Mesendoderm (in vitro differentiated cells): ENCODE results near the gene CDHR1. TPM values are rescaled to one million over a fixed set of nuclear protein-coding genes. Genes with fewer than 3 reads are reported as not detected.
A peak's percentile ranks its signal among the peaks of the same experiment; 100 is the strongest.
"Not testable (repeated sequence)": the region's sequence is repeated elsewhere in the genome, so short reads cannot be mapped to it uniquely, and the experiment has no call there.

ENCODE experiments used
- DNase-seq: peaks from one replicate; pipeline ENCODE4 v3.0.0; 2013
- H2AK5ac ChIP-seq: 2 replicates; pipeline ENCODE4 v1.6.1; 2013; ENCODE audit warnings: low read length, inconsistent platforms
- H2BK120ac ChIP-seq: 2 replicates; pipeline ENCODE4 v1.6.1; 2013; ENCODE audit warnings: low read depth, mild to moderate bottlenecking, low read length, moderate library complexity, mixed read lengths
- H2BK15ac ChIP-seq: replicated peaks from 2 replicates; pipeline ENCODE4 v1.6.1; 2013; ENCODE audit warnings: low read depth, mild to moderate bottlenecking, moderate library complexity
- H2BK5ac ChIP-seq: 2 replicates; pipeline ENCODE4 v1.6.1; 2013; ENCODE audit warnings: low read length, inconsistent platforms
- H3K18ac ChIP-seq: 2 replicates; pipeline ENCODE4 v1.6.1; 2013; ENCODE audit warnings: mild to moderate bottlenecking, low read length, mixed read lengths
- H3K23ac ChIP-seq: one replicate; pipeline ENCODE4 v1.6.1; 2013; ENCODE audit warnings: low read length
- H3K27ac ChIP-seq: 2 replicates; pipeline ENCODE4 v1.5.1; 2013; ENCODE audit warnings: low read depth, mild to moderate bottlenecking, inconsistent platforms, low read length, moderate library complexity
- H3K27me3 ChIP-seq: 2 replicates; pipeline ENCODE4 v1.6.1; 2013; ENCODE audit warnings: low read length, control low read depth, mild to moderate bottlenecking, inconsistent platforms; ENCODE audit not compliant: insufficient read depth, poor library complexity
- H3K36me3 ChIP-seq: 2 replicates; pipeline ENCODE4 v1.6.1; 2013; ENCODE audit warnings: low read length, inconsistent platforms; ENCODE audit not compliant: control insufficient read depth, insufficient read depth
- H3K4ac ChIP-seq: one replicate; pipeline ENCODE4 v1.6.1; 2013; ENCODE audit warnings: low read depth, mild to moderate bottlenecking, low read length, moderate library complexity
- H3K4me1 ChIP-seq: 2 replicates; pipeline ENCODE4 v1.6.1; 2013; ENCODE audit warnings: low read depth, low read length, inconsistent platforms; ENCODE audit not compliant: control insufficient read depth
- H3K4me2 ChIP-seq: 2 replicates; pipeline ENCODE4 v1.6.1; 2013; ENCODE audit warnings: low read length
- H3K4me3 ChIP-seq: 2 replicates; pipeline ENCODE4 v1.5.1; 2013; ENCODE audit warnings: mild to moderate bottlenecking, low read length
- H3K56ac ChIP-seq: one replicate; pipeline ENCODE4 v1.6.1; 2013; ENCODE audit warnings: low read length
- H3K79me1 ChIP-seq: 2 replicates; pipeline ENCODE4 v1.6.1; 2013; ENCODE audit warnings: low read length, inconsistent platforms
- H3K79me2 ChIP-seq: 2 replicates; pipeline ENCODE4 v1.6.1; 2013; ENCODE audit warnings: mild to moderate bottlenecking, low read length; ENCODE audit not compliant: control insufficient read depth, insufficient read depth
- H3K9ac ChIP-seq: 2 replicates; pipeline ENCODE4 v1.6.1; 2013; ENCODE audit warnings: low read length, inconsistent platforms
- H4K5ac ChIP-seq: one replicate; pipeline ENCODE4 v1.6.1; 2013; ENCODE audit warnings: low read length
- H4K8ac ChIP-seq: one replicate; pipeline ENCODE4 v1.6.1; 2013; ENCODE audit warnings: low read depth, mild to moderate bottlenecking, control low read depth, low read length, moderate library complexity
- WGBS: extraction: QIAGEN DNeasy Blood & Tissue Kit; methylation state at CpG from one replicate; pipeline ENCODE4 v1.1.7; 2013; ENCODE audit warnings: low lambda C conversion rate, missing lambda C conversion rate; ENCODE audit not compliant: insufficient coverage; ENCODE audit errors: extremely low coverage; 5-methylcytosine and 5-hydroxymethylcytosine counted together
- polyA plus RNA-seq, 2 experiments: library from polyadenylated mRNA; stranded (reverse); fragments of 200-250 nt; gene quantifications; one replicate each; pipeline ENCODE4 v1.2.3, GENCODE V29; 2013

Gene CDHR1
- 6.2 TPM for polyA plus RNA-seq (2013, experiment 1 of 2)
- 5.9 TPM for polyA plus RNA-seq (2013, experiment 2 of 2)

GRCh38 chr10:84194424-84195043 lies at the start of gene CDHR1:
CDHR1 (plus strand) TSS chr10:84194537; CDS start chr10:84194761, 224 bp downstream.
- H2BK15ac ChIP-seq, result no peak within 1 kb of the TSS
- peak within 1 kb of the TSS; percentile 19 for H3K4me3 ChIP-seq
- H3K4me2 ChIP-seq, result peak within 1 kb of the TSS; percentile 94
- no peaks in the 10 kb centered on the region for H3K4me1 ChIP-seq
- no peak within 1 kb of the TSS for H2BK120ac ChIP-seq
- peak within 1 kb of the TSS; percentile 58 for H3K9ac ChIP-seq
- no peaks in the 10 kb centered on the region for H3K79me2 ChIP-seq
- no CpG with 5 or more reads among the region's 61 CpGs for WGBS
- H4K8ac ChIP-seq, result no peak within 1 kb of the TSS
- no peak within 1 kb of the TSS for H2BK5ac ChIP-seq
- H3K79me1 ChIP-seq, result no peaks in the 10 kb centered on the region
- H3K4ac ChIP-seq, result no peak within 1 kb of the TSS
- H2AK5ac ChIP-seq, result no peak within 1 kb of the TSS
- H3K56ac ChIP-seq, result peak within 1 kb of the TSS; percentile 81
- H3K27me3 ChIP-seq, result peaks cover 18% of the 10 kb centered on the region
- H3K18ac ChIP-seq, result no peak within 1 kb of the TSS
- H4K5ac ChIP-seq, result no peak within 1 kb of the TSS
- peak; percentile 65 for DNase-seq
- H3K23ac ChIP-seq, result peak within 1 kb of the TSS; percentile 89
- H3K36me3 ChIP-seq, result no peaks in the 10 kb centered on the region
- H3K27ac ChIP-seq, result no peak within 1 kb of the TSS

GRCh38 chr10:84147347-84147746 lies 47.0 kb upstream of the CDHR1 start:
- Histone ChIP-seq H2BK5ac (no peak overlapping the region), H3K4me3 (no peak overlapping the region), H3K56ac (no peak overlapping the region), H3K4me2 (no peak overlapping the region), H3K79me2 (no peaks in the 10 kb centered on the region), H4K5ac (no peak overlapping the region), H3K23ac (no peak overlapping the region), H3K27me3 (no peaks in the 10 kb centered on the region), H4K8ac (no peak overlapping the region), H3K27ac (no peak overlapping the region), H2BK120ac (no peak overlapping the region), H3K36me3 (peaks cover 7% of the 10 kb centered on the region), H2AK5ac (no peak overlapping the region), H3K18ac (no peak overlapping the region), H3K9ac (no peak overlapping the region), H2BK15ac (no peak overlapping the region), H3K4me1 (no peaks in the 10 kb centered on the region), H3K79me1 (no peaks in the 10 kb centered on the region), H3K4ac (no peak overlapping the region)
- no peak for DNase-seq

DNA sequence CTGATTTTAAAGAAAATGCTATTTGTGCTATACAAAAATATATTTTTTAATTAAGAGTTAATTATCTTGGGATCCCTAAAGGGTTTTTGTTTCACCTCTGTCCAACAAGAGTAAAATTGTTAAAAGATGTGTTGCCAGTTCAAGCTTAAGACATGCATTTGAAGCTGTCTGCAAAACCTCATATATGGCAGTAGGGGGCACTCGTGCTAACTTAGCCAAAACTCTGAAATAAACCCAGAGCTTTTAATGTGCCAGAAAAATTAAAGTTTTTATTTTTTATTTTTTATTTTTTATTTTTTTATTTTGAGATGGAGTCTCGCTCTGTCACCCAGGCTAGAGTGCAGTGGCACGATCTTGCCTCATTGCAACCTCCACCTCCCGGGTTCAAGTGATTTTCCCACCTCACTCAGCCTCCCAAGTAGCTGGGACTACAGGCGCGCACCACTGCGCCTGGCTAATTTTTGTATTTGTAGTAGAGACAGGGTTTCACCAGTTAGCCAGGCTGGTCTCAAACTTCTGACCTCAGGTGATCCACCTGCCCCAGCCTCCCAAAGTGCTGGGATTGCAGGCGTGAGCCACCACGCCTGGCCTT lies 46.2 kb upstream of the CDHR1 start:
- H3K4me2 ChIP-seq, H2AK5ac ChIP-seq, H3K4ac ChIP-seq, H3K27me3 ChIP-seq, H3K23ac ChIP-seq, H4K8ac ChIP-seq, H3K79me1 ChIP-seq, H2BK15ac ChIP-seq, H3K18ac ChIP-seq, H3K4me1 ChIP-seq, H3K36me3 ChIP-seq, H2BK120ac ChIP-seq, H3K9ac ChIP-seq, H3K4me3 ChIP-seq, H3K56ac ChIP-seq, H4K5ac ChIP-seq, DNase-seq, H3K79me2 ChIP-seq, H2BK5ac ChIP-seq, H3K27ac ChIP-seq: not testable (repeated sequence)
- no CpG with 5 or more reads among the region's 9 CpGs for WGBS

DNA sequence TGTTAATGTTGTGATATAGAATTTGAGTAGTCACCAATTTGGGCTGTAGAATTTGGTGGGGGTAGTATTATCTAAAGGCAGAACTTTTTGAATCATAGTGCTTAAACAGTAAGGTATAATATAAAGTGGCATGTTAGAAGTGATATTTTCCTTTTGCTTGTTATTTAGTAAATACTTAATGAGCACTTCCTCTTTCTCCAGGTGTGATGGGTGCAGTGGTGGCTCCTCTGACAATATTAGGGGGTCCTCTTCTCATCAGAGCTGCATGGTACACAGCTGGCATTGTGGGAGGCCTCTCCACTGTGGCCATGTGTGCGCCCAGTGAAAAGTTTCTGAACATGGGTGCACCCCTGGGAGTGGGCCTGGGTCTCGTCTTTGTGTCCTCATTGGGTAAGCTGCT lies 44.5 kb upstream of the CDHR1 start:
- no peaks in the 10 kb centered on the region for H3K4me1 ChIP-seq

GRCh38 chr10:84152769-84153168 lies 41.6 kb upstream of the CDHR1 start:
- Histone ChIP-seq H4K5ac (no peak overlapping the region), H2AK5ac (no peak overlapping the region), H3K79me2 (no peaks in the 10 kb centered on the region), H3K27ac (no peak overlapping the region), H3K9ac (no peak overlapping the region), H3K4me2 (no peak overlapping the region), H3K4me3 (no peak overlapping the region), H3K4ac (no peak overlapping the region), H2BK120ac (no peak overlapping the region), H2BK15ac (no peak overlapping the region), H3K56ac (no peak overlapping the region), H3K27me3 (no peaks in the 10 kb centered on the region), H4K8ac (no peak overlapping the region), H3K36me3 (peaks cover 7% of the 10 kb centered on the region), H3K18ac (no peak overlapping the region), H3K79me1 (no peaks in the 10 kb centered on the region), H3K23ac (no peak overlapping the region), H2BK5ac (no peak overlapping the region), H3K4me1 (no peaks in the 10 kb centered on the region)
- no peak for DNase-seq

More for the DNA sequence above, 44.5 kb upstream of the CDHR1 start:
- peaks cover 7% of the 10 kb centered on the region for H3K36me3 ChIP-seq
- H2AK5ac ChIP-seq, result no peak overlapping the region
- H2BK15ac ChIP-seq, result no peak overlapping the region
- H3K79me2 ChIP-seq, result no peaks in the 10 kb centered on the region
- H3K4me2 ChIP-seq, result no peak overlapping the region
- no CpG with 5 or more reads among the region's 2 CpGs for WGBS
- H4K5ac ChIP-seq, result no peak overlapping the region
- H3K23ac ChIP-seq, result no peak overlapping the region
- no peak overlapping the region for H3K27ac ChIP-seq
- no peak overlapping the region for H3K56ac ChIP-seq
- H2BK120ac ChIP-seq, result no peak overlapping the region
- H3K4ac ChIP-seq, result no peak overlapping the region
- no peak overlapping the region for H2BK5ac ChIP-seq
- H3K4me3 ChIP-seq, result no peak overlapping the region
- H3K9ac ChIP-seq, result no peak overlapping the region
- DNase-seq, result no peak
- no peaks in the 10 kb centered on the region for H3K79me1 ChIP-seq
- H3K27me3 ChIP-seq, result no peaks in the 10 kb centered on the region
- H4K8ac ChIP-seq, result no peak overlapping the region
- no peak overlapping the region for H3K18ac ChIP-seq

- Histone ChIP-seq H3K9ac (no peak overlapping the region), H3K4me1 (peaks cover 8% of the 10 kb centered on the region), H4K8ac (no peak overlapping the region), H3K4ac (no peak overlapping the region), H3K27me3 (no peaks in the 10 kb centered on the region), H3K36me3 (peaks cover 5% of the 10 kb centered on the region), H2BK15ac (no peak overlapping the region), H2BK120ac (no peak overlapping the region), H3K79me1 (no peaks in the 10 kb centered on the region), H4K5ac (no peak overlapping the region), H3K56ac (no peak overlapping the region), H2AK5ac (no peak overlapping the region), H3K23ac (no peak overlapping the region), H3K18ac (no peak overlapping the region), H2BK5ac (no peak overlapping the region), H3K4me2 (no peak overlapping the region), H3K4me3 (no peak overlapping the region), H3K27ac (no peak overlapping the region), H3K79me2 (no peaks in the 10 kb centered on the region)
- no CpG with 5 or more reads among the region's 4 CpGs for WGBS
- DNase-seq, result no peak
Measured at GRCh38 chr10:84155521-84155920, 38.8 kb upstream of the CDHR1 start.
